Daoy (cell line): ENCODE measurements around the gene ROR2. TPM values are rescaled to one million over a fixed set of nuclear protein-coding genes. Genes with fewer than 3 reads are reported as not detected.

Source experiments
- DNase-seq: peaks from one replicate; pipeline ENCODE4 v3.0.0-alpha.2; 2015; ENCODE audit warnings: low read depth
- total RNA-seq: library from RNA; depleted of rRNA; stranded (reverse); fragments of >200 nt; shearing (Covaris generic); gene quantifications from 2 replicates; pipeline ENCODE4 v1.2.3, GENCODE V29; 2014

ROR2 gene
- total RNA-seq, 1 experiment from 2014 or later: 1.8 TPM

- DNase-seq: no peak
Observed at GRCh38 chr9:91818647-91819403, 131.2 kb downstream of the ROR2 start.

- no peak for DNase-seq
Observed at GRCh38 chr9:91818225-91818585, 131.8 kb downstream of the ROR2 start.

- peak; percentile 19 for DNase-seq
Observed at GRCh38 chr9:91817493-91818224, 132.4 kb downstream of the ROR2 start.

GRCh38 chr9:91817106-91817492, 132.9 kb downstream of the ROR2 start:
- no peak for DNase-seq

GRCh38 chr9:91816356-91816755, 133.7 kb downstream of the ROR2 start:
- no peak for DNase-seq

GRCh38 chr9:91815896-91816295, 134.1 kb downstream of the ROR2 start:
- DNase-seq: no peak

- DNase-seq: no peak
Observed at GRCh38 chr9:91814753-91815152, 135.3 kb downstream of the ROR2 start.

- no peak for DNase-seq
Observed at GRCh38 chr9:91814201-91814600, 135.8 kb downstream of the ROR2 start.

GRCh38 chr9:91813176-91813795, 136.7 kb downstream of the ROR2 start:
- no peak for DNase-seq

- no peak for DNase-seq
Observed at GRCh38 chr9:91812191-91812590, 137.8 kb downstream of the ROR2 start.

GRCh38 chr9:91811024-91811909, 138.8 kb downstream of the ROR2 start:
- no peak for DNase-seq

- DNase-seq: no peak
Observed at GRCh38 chr9:91810286-91810905, 139.6 kb downstream of the ROR2 start.

GRCh38 chr9:91809581-91810285, 140.3 kb downstream of the ROR2 start:
- peak; percentile 29 for DNase-seq

GRCh38 chr9:91807643-91808246, 142.3 kb downstream of the ROR2 start:
- DNase-seq: no peak

- no peak for DNase-seq
Observed at GRCh38 chr9:91805031-91805430, 145.0 kb downstream of the ROR2 start.

GRCh38 chr9:91803970-91804752, 145.9 kb downstream of the ROR2 start:
- no peak for DNase-seq

GRCh38 chr9:91803151-91803940, 146.7 kb downstream of the ROR2 start:
- DNase-seq: no peak

GRCh38 chr9:91802391-91802790, 147.6 kb downstream of the ROR2 start:
- DNase-seq: no peak
